ENCODE measurements around the gene SH3RF1.

Gene SH3RF1

DNA sequence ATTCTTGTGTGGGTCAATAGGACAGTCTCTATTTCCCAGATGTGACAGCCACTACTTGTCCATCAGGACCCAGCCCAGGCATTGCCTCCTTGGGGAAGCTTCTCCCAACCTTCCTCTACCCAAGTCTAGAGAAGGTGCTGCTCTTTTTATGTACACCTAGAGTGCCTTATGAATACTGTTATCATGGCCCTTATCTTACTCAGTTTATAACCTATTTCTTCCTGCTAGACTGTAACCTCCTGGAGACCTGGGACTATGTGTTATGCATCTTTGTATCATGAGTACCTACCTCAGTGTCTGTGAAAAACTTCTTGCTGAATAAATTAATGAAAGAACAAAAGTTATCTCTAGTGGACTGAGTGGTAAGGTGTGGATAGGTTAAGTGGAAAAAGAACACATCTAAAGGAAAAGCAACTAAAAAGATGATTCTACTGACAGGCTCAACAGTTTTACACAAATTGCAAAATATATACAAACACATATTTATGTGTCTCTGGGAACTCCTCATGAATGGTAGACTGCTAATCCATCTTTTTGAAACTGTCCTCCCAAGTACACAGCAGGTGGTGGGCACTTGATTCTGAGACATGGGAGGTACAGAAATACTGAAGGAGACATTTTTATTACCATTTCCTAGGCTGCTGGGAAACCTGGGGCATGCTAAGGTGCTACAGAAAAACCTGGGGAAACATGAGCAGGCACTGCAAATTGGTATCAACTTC, 106.6 kb downstream of the SH3RF1 start:
- TF ChIP-seq CTCF (conservative IDR thresholded peaks at IDR 0.05; ENCODE audit: low read depth, low read length) = no peak
- no peak overlapping the region for H3K4me3 ChIP-seq (ENCODE audit: low read length)
- DNase-seq (ENCODE audit: low read depth) = no peak

GRCh38 chr4:169163495-169163894, 107.3 kb downstream of the SH3RF1 start:
- no peak for TF ChIP-seq CTCF (conservative IDR thresholded peaks at IDR 0.05; ENCODE audit: low read depth, low read length)

GRCh38 chr4:169160825-169161224, 109.9 kb downstream of the SH3RF1 start:
- DNase-seq (ENCODE audit: low read depth) = no peak
- no peak for TF ChIP-seq CTCF (conservative IDR thresholded peaks at IDR 0.05; ENCODE audit: low read depth, low read length)
- no peak overlapping the region for H3K4me3 ChIP-seq (ENCODE audit: low read length)

More at GRCh38 chr4:169163495-169163894, 107.3 kb downstream of the SH3RF1 start:
- no peak overlapping the region for H3K4me3 ChIP-seq (ENCODE audit: low read length)
- DNase-seq (ENCODE audit: low read depth) = no peak

- DNase-seq (ENCODE audit: low read depth) = no peak
- H3K4me3 ChIP-seq (ENCODE audit: low read length) = no peak overlapping the region
- TF ChIP-seq CTCF (conservative IDR thresholded peaks at IDR 0.05; ENCODE audit: low read depth, low read length) = no peak
Measured at GRCh38 chr4:169159624-169160171, 111.1 kb downstream of the SH3RF1 start.

- no peak for DNase-seq (ENCODE audit: low read depth)
- no peak for TF ChIP-seq CTCF (conservative IDR thresholded peaks at IDR 0.05; ENCODE audit: low read depth, low read length)
Measured at GRCh38 chr4:169158861-169159260, 111.9 kb downstream of the SH3RF1 start.

GRCh38 chr4:169158046-169158445, 112.7 kb downstream of the SH3RF1 start:
- H3K4me3 ChIP-seq (ENCODE audit: low read length) = no peak overlapping the region
- TF ChIP-seq CTCF (conservative IDR thresholded peaks at IDR 0.05; ENCODE audit: low read depth, low read length) = no peak
- no peak for DNase-seq (ENCODE audit: low read depth)

More at GRCh38 chr4:169158861-169159260, 111.9 kb downstream of the SH3RF1 start:
- H3K4me3 ChIP-seq (ENCODE audit: low read length) = no peak overlapping the region

DNA sequence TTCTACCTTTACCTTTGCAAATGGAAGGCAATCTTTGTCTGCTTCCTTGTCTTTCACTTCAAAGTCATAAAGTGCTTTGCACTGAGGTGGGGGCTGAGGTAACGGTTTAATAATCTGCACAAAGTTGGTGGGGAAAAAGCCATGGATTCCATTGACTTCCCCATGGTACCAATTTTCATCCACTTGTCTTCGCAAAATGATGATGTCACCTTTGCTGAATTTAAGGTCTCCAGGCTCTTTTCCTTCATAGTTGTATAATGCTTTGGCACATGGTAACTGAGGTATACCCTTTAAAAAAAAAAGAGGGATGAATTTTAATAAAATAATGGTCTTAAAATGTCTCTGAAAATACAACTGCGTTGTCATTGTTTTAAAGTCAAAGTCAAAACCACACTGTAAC, 114.4 kb downstream of the SH3RF1 start:
- no peak overlapping the region for H3K4me3 ChIP-seq (ENCODE audit: low read length)
- DNase-seq (ENCODE audit: low read depth) = no peak
- no peak for TF ChIP-seq CTCF (conservative IDR thresholded peaks at IDR 0.05; ENCODE audit: low read depth, low read length)
